ENCODE results near the gene NAE1.

NAE1 gene

GRCh38 chr16:66847533-66848067, 16.8 kb upstream of the NAE1 start:
- no peak overlapping the region for H3K27ac ChIP-seq
- TF ChIP-seq, protein P1, sequence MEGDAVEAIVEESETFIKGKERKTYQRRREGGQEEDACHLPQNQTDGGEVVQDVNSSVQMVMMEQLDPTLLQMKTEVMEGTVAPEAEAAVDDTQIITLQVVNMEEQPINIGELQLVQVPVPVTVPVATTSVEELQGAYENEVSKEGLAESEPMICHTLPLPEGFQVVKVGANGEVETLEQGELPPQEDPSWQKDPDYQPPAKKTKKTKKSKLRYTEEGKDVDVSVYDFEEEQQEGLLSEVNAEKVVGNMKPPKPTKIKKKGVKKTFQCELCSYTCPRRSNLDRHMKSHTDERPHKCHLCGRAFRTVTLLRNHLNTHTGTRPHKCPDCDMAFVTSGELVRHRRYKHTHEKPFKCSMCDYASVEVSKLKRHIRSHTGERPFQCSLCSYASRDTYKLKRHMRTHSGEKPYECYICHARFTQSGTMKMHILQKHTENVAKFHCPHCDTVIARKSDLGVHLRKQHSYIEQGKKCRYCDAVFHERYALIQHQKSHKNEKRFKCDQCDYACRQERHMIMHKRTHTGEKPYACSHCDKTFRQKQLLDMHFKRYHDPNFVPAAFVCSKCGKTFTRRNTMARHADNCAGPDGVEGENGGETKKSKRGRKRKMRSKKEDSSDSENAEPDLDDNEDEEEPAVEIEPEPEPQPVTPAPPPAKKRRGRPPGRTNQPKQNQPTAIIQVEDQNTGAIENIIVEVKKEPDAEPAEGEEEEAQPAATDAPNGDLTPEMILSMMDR (conservative IDR thresholded peaks at IDR 0.05), result no peak

DNA sequence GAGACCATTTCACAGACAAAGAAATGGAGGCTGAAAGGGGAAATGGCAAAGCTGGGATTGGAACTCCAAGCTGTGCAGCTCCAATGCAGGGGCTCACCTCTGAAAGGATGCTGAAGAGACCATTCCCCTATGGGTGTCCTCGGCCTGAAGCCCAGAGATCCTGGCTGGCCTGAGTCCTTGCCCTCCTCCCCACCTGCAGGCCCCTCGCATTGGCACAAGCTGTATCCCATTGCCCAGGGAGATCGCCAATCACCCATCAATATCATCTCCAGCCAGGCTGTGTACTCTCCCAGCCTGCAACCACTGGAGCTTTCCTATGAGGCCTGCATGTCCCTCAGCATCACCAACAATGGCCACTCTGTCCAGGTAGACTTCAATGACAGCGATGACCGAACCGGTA, 16.1 kb upstream of the NAE1 start:
- H3K27ac ChIP-seq, result no peak overlapping the region
- TF ChIP-seq, protein P1 (conservative IDR thresholded peaks at IDR 0.05), result no peak

GRCh38 chr16:66846266-66846665, 15.5 kb upstream of the NAE1 start:
- TF ChIP-seq, protein P1 (conservative IDR thresholded peaks at IDR 0.05), result no peak
- H3K27ac ChIP-seq, result no peak overlapping the region

DNA sequence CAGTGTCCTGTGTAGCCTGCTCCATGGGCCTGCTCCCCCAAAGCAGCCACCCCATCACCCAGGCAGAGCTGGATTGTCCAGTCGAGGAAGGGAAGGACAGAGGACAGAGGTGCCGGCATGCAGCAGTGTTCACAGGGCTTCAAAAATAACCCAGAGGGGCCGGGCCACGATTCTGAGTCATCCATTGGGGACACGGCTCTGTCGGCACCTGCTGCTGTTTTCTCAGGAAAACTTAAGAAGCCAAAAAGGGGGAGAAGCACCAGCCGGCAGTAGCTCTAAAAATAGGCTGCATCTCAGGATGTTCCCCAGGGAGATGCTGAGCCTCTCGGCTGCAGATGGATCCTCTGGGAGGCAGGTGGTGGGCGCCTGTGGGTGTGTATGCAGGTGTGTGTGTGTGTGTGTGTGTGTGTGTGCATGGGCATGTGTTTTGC, 15.0 kb upstream of the NAE1 start:
- TF ChIP-seq, protein P1 (conservative IDR thresholded peaks at IDR 0.05), result no peak
- H3K27ac ChIP-seq, result no peak overlapping the region

DNA sequence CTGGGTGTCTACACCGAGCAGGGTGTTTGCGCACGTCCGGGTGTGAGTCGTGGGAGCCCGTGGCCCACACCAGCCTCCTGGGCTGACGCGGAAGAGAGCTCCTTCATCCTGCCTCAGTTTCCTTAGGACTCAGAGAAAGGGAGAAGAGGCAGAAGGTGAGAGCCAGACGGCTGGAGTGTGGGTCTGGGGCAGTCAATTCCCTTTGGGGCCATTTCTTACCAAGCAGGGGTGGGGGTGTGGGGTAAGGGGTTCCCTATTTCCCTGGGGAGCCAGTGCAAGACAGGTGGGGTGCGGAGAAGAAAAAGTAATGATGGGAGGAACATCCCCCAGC, 14.3 kb upstream of the NAE1 start:
- TF ChIP-seq, protein P1 (conservative IDR thresholded peaks at IDR 0.05), result no peak
- H3K27ac ChIP-seq, result no peak overlapping the region

DNA sequence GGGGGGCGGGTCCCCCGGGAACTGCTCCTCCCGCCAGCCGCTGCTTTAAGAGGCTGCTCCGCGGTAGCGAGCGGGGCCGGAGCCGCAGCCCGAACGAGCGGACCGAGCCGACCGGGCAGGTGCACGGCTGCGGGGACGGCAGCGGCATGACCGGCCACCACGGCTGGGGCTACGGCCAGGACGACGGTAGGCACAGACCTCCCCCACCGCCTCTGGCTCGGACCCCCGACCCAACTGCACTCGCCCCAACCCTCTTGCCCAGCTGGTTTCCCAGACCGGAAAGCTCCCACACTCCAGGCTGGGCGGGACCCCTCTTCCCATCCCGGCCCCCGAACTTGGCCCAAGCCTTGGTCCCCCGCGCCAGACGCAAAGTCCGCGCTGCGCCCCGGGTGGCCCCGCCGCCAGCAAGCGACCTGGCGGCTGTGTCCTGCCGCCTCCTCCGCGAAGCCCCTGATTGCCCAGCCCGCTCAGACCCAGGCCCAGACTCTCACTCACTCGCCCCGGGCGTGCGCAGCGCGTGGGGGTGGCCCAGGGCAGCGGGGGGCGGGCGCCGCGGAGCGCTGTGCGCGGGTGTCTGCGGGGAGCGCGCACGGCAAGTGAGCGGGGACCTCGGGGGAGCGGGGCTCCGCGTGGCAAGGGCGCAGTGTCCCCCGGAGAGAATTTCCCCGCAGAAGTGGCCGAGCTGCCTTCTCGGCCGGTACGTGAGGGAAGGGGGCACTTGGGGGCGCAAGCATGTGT, 13.7 kb upstream of the NAE1 start, which contains the start of gene CA7:
Gene CA7, plus strand, starts transcription at position 73 of the 738 bp plus-strand sequence. Its CDS starts 74 bp downstream, at position 147.
- H3K27ac ChIP-seq, result no peak within 1 kb of the TSS
- TF ChIP-seq, protein P1 (conservative IDR thresholded peaks at IDR 0.05), result no peak

GRCh38 chr16:66844009-66844341, 13.2 kb upstream of the NAE1 start:
- H3K27ac ChIP-seq, result no peak overlapping the region
- TF ChIP-seq, protein P1 (conservative IDR thresholded peaks at IDR 0.05), result no peak
